ENCODE data around the gene PRRX1.

The PRRX1 gene

GRCh38 chr1:170776252-170776651 lies 112.3 kb downstream of the PRRX1 start:
- TF ChIP-seq MYC (IDR thresholded peaks at IDR 0.05; ENCODE audit: low read depth, low read length) (no peak), POLR2A (IDR thresholded peaks at IDR 0.05; ENCODE audit: extremely low read depth, insufficient read length) (no peak)
- TF ChIP-seq, protein P1, sequence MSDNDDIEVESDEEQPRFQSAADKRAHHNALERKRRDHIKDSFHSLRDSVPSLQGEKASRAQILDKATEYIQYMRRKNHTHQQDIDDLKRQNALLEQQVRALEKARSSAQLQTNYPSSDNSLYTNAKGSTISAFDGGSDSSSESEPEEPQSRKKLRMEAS (IDR thresholded peaks at IDR 0.05; ENCODE audit: low read depth, low read length) = no peak
- TF ChIP-seq, protein P2, sequence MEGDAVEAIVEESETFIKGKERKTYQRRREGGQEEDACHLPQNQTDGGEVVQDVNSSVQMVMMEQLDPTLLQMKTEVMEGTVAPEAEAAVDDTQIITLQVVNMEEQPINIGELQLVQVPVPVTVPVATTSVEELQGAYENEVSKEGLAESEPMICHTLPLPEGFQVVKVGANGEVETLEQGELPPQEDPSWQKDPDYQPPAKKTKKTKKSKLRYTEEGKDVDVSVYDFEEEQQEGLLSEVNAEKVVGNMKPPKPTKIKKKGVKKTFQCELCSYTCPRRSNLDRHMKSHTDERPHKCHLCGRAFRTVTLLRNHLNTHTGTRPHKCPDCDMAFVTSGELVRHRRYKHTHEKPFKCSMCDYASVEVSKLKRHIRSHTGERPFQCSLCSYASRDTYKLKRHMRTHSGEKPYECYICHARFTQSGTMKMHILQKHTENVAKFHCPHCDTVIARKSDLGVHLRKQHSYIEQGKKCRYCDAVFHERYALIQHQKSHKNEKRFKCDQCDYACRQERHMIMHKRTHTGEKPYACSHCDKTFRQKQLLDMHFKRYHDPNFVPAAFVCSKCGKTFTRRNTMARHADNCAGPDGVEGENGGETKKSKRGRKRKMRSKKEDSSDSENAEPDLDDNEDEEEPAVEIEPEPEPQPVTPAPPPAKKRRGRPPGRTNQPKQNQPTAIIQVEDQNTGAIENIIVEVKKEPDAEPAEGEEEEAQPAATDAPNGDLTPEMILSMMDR (IDR thresholded peaks at IDR 0.05; ENCODE audit: low read depth, low read length) = no peak
- no peak overlapping the region for H3K4me3 ChIP-seq (ENCODE audit: low read depth, low read length)
- DNase-seq (ENCODE audit: low read depth) = no peak

- TF ChIP-seq, protein P2 (IDR thresholded peaks at IDR 0.05; ENCODE audit: low read depth, low read length) = no peak
- TF ChIP-seq POLR2A (IDR thresholded peaks at IDR 0.05; ENCODE audit: extremely low read depth, insufficient read length) (no peak), MYC (IDR thresholded peaks at IDR 0.05; ENCODE audit: low read depth, low read length) (no peak)
- TF ChIP-seq, protein P1 (IDR thresholded peaks at IDR 0.05; ENCODE audit: low read depth, low read length) = no peak
- H3K4me3 ChIP-seq (ENCODE audit: low read depth, low read length) = no peak overlapping the region
- no peak for DNase-seq (ENCODE audit: low read depth)
These were observed 112.8 kb downstream of the PRRX1 start for GRCh38 chr1:170776777-170777176.
